ENCODE results near the gene SORBS1. TPM values are rescaled to one million over a fixed set of nuclear protein-coding genes. Genes with fewer than 3 reads are reported as not detected.

The SORBS1 gene
- total and polyA plus RNA-seq, 4 donors = 33.2 to 71.3 (median 44.1) TPM

- peak overlapping the region; percentile 12 to 41 for H3K9ac ChIP-seq (ENCODE audit: low read depth in 1 of 2, low read length in 2 of 2)
These were observed 269.7 kb downstream of the SORBS1 start for GRCh38 chr10:95291365-95292039.

GRCh38 chr10:95290461-95291364 lies 270.5 kb downstream of the SORBS1 start, which contains the start of gene PDLIM1:
Gene PDLIM1 (minus strand): TSS chr10:95291003. CDS start chr10:95290915, 88 bp downstream.
- Histone ChIP-seq H3K9me3 (ENCODE audit: control insufficient read depth in 4 of 4, low read length in 3 of 4) (no peaks in the 10 kb centered on the region), H3K4me1 (ENCODE audit: control insufficient read depth in 4 of 4, insufficient read depth in 4 of 4, low read length in 3 of 4) (peaks cover 1 to 31% (median 19%) of the 10 kb centered on the region in 4 donors), H3K9ac (ENCODE audit: low read depth in 1 of 2, low read length in 2 of 2) (peak within 1 kb of the TSS; percentile 45 to 96), H3K4me3 (ENCODE audit: low read depth in 1 of 3, low read length in 3 of 3) (peak within 1 kb of the TSS; percentile 68 to 83 (median 80)), H3K36me3 (ENCODE audit: control insufficient read depth in 4 of 4, insufficient read depth in 3 of 4, low read depth in 1 of 4, low read length in 3 of 4) (no peaks in the 10 kb centered on the region), H3K27me3 (ENCODE audit: control insufficient read depth in 4 of 4, insufficient read depth in 4 of 4, low read length in 3 of 4) (no peaks in the 10 kb centered on the region), H3K27ac (ENCODE audit: low read depth in 1 of 2, low read length in 2 of 2) (peak within 1 kb of the TSS; percentile 92 to 93)
- WGBS = under 1% methylated on average over 119 of the region's 119 CpGs
- peak; percentile 76 for DNase-seq (ENCODE audit: low spot score)
- TF ChIP-seq RAD21 (IDR thresholded peaks at IDR 0.05) = peak in 1 of 2 donors; percentile 43
- TF ChIP-seq GABPA (IDR thresholded peaks at IDR 0.05 in 1 of 2, conservative IDR thresholded peaks at IDR 0.05 in 1 of 2) = no peak
- TF ChIP-seq HNF4G (IDR thresholded peaks at IDR 0.05) = no peak
- TF ChIP-seq JUND (IDR thresholded peaks at IDR 0.05) = no peak
- TF ChIP-seq RXRA (IDR thresholded peaks at IDR 0.05) = no peak
- TF ChIP-seq NR2F2 (IDR thresholded peaks at IDR 0.05) = no peak
- no peak for TF ChIP-seq EGR1 (IDR thresholded peaks at IDR 0.05; ENCODE audit: low read depth in 2 of 2)
- TF ChIP-seq, protein P1, sequence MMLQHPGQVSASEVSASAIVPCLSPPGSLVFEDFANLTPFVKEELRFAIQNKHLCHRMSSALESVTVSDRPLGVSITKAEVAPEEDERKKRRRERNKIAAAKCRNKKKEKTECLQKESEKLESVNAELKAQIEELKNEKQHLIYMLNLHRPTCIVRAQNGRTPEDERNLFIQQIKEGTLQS (IDR thresholded peaks at IDR 0.05) = no peak
- TF ChIP-seq, protein P2, sequence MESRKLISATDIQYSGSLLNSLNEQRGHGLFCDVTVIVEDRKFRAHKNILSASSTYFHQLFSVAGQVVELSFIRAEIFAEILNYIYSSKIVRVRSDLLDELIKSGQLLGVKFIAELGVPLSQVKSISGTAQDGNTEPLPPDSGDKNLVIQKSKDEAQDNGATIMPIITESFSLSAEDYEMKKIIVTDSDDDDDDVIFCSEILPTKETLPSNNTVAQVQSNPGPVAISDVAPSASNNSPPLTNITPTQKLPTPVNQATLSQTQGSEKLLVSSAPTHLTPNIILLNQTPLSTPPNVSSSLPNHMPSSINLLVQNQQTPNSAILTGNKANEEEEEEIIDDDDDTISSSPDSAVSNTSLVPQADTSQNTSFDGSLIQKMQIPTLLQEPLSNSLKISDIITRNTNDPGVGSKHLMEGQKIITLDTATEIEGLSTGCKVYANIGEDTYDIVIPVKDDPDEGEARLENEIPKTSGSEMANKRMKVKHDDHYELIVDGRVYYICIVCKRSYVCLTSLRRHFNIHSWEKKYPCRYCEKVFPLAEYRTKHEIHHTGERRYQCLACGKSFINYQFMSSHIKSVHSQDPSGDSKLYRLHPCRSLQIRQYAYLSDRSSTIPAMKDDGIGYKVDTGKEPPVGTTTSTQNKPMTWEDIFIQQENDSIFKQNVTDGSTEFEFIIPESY (IDR thresholded peaks at IDR 0.05) = no peak
- TF ChIP-seq YY1 (IDR thresholded peaks at IDR 0.05) = no peak
- no peak for TF ChIP-seq SP1 (IDR thresholded peaks at IDR 0.05)
- TF ChIP-seq FOXA2 (IDR thresholded peaks at IDR 0.05) = no peak
- TF ChIP-seq FOXA1 (IDR thresholded peaks at IDR 0.05) = no peak

More at GRCh38 chr10:95291365-95292039, 269.7 kb downstream of the SORBS1 start:
- Histone ChIP-seq H3K36me3 (ENCODE audit: control insufficient read depth in 4 of 4, insufficient read depth in 3 of 4, low read depth in 1 of 4, low read length in 3 of 4) (no peaks in the 10 kb centered on the region), H3K4me3 (ENCODE audit: low read depth in 1 of 3, low read length in 3 of 3) (peak overlapping the region in 2 of 3 donors; percentile 31 to 83), H3K9me3 (ENCODE audit: control insufficient read depth in 4 of 4, low read length in 3 of 4) (no peaks in the 10 kb centered on the region), H3K27me3 (ENCODE audit: control insufficient read depth in 4 of 4, insufficient read depth in 4 of 4, low read length in 3 of 4) (no peaks in the 10 kb centered on the region), H3K4me1 (ENCODE audit: control insufficient read depth in 4 of 4, insufficient read depth in 4 of 4, low read length in 3 of 4) (peaks cover 1 to 31% (median 19%) of the 10 kb centered on the region in 4 donors), H3K27ac (ENCODE audit: low read depth in 1 of 2, low read length in 2 of 2) (peak overlapping the region in 1 of 2 donors; percentile 68)
- DNase-seq (ENCODE audit: low spot score) = no peak
- TF ChIP-seq JUND (IDR thresholded peaks at IDR 0.05) = no peak
- TF ChIP-seq, protein P3, sequence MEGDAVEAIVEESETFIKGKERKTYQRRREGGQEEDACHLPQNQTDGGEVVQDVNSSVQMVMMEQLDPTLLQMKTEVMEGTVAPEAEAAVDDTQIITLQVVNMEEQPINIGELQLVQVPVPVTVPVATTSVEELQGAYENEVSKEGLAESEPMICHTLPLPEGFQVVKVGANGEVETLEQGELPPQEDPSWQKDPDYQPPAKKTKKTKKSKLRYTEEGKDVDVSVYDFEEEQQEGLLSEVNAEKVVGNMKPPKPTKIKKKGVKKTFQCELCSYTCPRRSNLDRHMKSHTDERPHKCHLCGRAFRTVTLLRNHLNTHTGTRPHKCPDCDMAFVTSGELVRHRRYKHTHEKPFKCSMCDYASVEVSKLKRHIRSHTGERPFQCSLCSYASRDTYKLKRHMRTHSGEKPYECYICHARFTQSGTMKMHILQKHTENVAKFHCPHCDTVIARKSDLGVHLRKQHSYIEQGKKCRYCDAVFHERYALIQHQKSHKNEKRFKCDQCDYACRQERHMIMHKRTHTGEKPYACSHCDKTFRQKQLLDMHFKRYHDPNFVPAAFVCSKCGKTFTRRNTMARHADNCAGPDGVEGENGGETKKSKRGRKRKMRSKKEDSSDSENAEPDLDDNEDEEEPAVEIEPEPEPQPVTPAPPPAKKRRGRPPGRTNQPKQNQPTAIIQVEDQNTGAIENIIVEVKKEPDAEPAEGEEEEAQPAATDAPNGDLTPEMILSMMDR (IDR thresholded peaks at IDR 0.05; ENCODE audit: low read depth, low read length, missing input control) = no peak
- no peak for TF ChIP-seq HNF4A (conservative IDR thresholded peaks at IDR 0.05)
- no peak for TF ChIP-seq REST (IDR thresholded peaks at IDR 0.05)
- TF ChIP-seq SP1 (IDR thresholded peaks at IDR 0.05) = no peak
- TF ChIP-seq YY1 (IDR thresholded peaks at IDR 0.05) = no peak
- TF ChIP-seq TAF1 (conservative IDR thresholded peaks at IDR 0.05) = no peak
- TF ChIP-seq MAX (IDR thresholded peaks at IDR 0.05) = peak; percentile 27
- 66% methylated on average over 19 of the region's 19 CpGs for WGBS

Measured in liver (tissue), 9 donors.